Measurements from ENCODE around the gene CYTIP. TPM values are rescaled to one million over a fixed set of nuclear protein-coding genes. Genes with fewer than 3 reads are reported as not detected.

The CYTIP gene
- total and polyA plus RNA-seq, 4 experiments from 2014 or later = 163 to 248 (median 203) TPM

GRCh38 chr2:157465554-157465953 lies 21.7 kb upstream of the CYTIP start:
- Mint-ChIP-seq H3K27me3 (no peaks in the 10 kb centered on the region), H3K27ac (peak overlapping the region; percentile 68 to 93 (median 84)), H3K9me3 (peaks cover 0 to 6% (median 2%) of the 10 kb centered on the region in 8 donors), H3K4me3 (peak overlapping the region in 1 of 8 donors; percentile 10), H3K4me1 (peaks cover 56 to 96% (median 74%) of the 10 kb centered on the region in 4 donors), H3K36me3 (peaks cover 0 to 3% of the 10 kb centered on the region in 2 donors)
- ChIA-PET CTCF (ENCODE audit: partially characterized antibody) (interaction anchor here (1.1 to 18.1 kb wide), 7 partner anchors 9 to 135 kb away, joined by 3 to 392 read pairs (median 5); partner anchors contain the start of genes CYTIP and ERMN), POLR2A (ENCODE audit: partially characterized antibody) (interaction anchor here (1.3 to 8.6 kb wide), 6 partner anchors 10 to 61 kb away, joined by 5 to 131 read pairs (median 10); partner anchors contain the start of gene CYTIP)
- intact Hi-C loops (cut with micrococcal nuclease) = no loop called here
- peaks cover 84% of the 10 kb centered on the region for H3K4me1 ChIP-seq (ENCODE audit: insufficient read depth, low read length)
- no peaks in the 10 kb centered on the region for H3K36me3 ChIP-seq (ENCODE audit: insufficient read depth, low read length)
- no peaks in the 10 kb centered on the region for H3K27me3 ChIP-seq (ENCODE audit: insufficient read depth, low read length)
- no peak overlapping the region for H3K4me3 ChIP-seq (ENCODE audit: low read length in 2 of 2)
- H3K9me3 ChIP-seq (ENCODE audit: control insufficient read depth in 1 of 2, low read length in 2 of 2) = no peaks in the 10 kb centered on the region
- H3K27ac ChIP-seq (ENCODE audit: low read depth, low read length) = no peak overlapping the region
- no peak for DNase-seq

- no peaks in the 10 kb centered on the region for H3K36me3 ChIP-seq (ENCODE audit: insufficient read depth, low read length)
- ChIA-PET POLR2A (ENCODE audit: partially characterized antibody) (interaction anchor here (8.6 to 10.7 kb wide), 2 partner anchors 14 to 22 kb away, joined by 56 to 127 read pairs; partner anchors contain the start of gene CYTIP), CTCF (ENCODE audit: partially characterized antibody) (interaction anchor here (1.0 to 18.1 kb wide), 4 partner anchors 9 to 133 kb away, joined by 3 to 392 read pairs (median 4); partner anchors contain the start of gene ERMN)
- DNase-seq = no peak
- Mint-ChIP-seq H3K4me3 (peak overlapping the region in 4 of 8 donors; percentile 8 to 27 (median 16)), H3K36me3 (no peaks in the 10 kb centered on the region), H3K27ac (peak overlapping the region in 6 of 7 donors; percentile 84 to 93 (median 90)), H3K4me1 (peaks cover 45 to 87% (median 63%) of the 10 kb centered on the region in 4 donors), H3K9me3 (peaks cover 0 to 6% (median 2%) of the 10 kb centered on the region in 8 donors), H3K27me3 (no peaks in the 10 kb centered on the region)
- no peak overlapping the region for H3K4me3 ChIP-seq (ENCODE audit: low read length in 2 of 2)
- intact Hi-C loops (cut with micrococcal nuclease) = no loop called here
- H3K9me3 ChIP-seq (ENCODE audit: control insufficient read depth in 1 of 2, low read length in 2 of 2) = no peaks in the 10 kb centered on the region
- H3K27me3 ChIP-seq (ENCODE audit: insufficient read depth, low read length) = no peaks in the 10 kb centered on the region
- peaks cover 65% of the 10 kb centered on the region for H3K4me1 ChIP-seq (ENCODE audit: insufficient read depth, low read length)
- peak overlapping the region; percentile 24 for H3K27ac ChIP-seq (ENCODE audit: low read depth, low read length)
These were observed 19.1 kb upstream of the CYTIP start for GRCh38 chr2:157463002-157463401.

GRCh38 chr2:157460897-157461296 lies 17.0 kb upstream of the CYTIP start:
- DNase-seq = no peak
- H3K27me3 ChIP-seq (ENCODE audit: insufficient read depth, low read length) = no peaks in the 10 kb centered on the region
- no peaks in the 10 kb centered on the region for H3K27me3 Mint-ChIP-seq
- H3K36me3 ChIP-seq (ENCODE audit: insufficient read depth, low read length) = no peaks in the 10 kb centered on the region
- POLR2A ChIA-PET (ENCODE audit: partially characterized antibody) = interaction anchor here (0.8 to 10.7 kb wide), 10 partner anchors 8 to 133 kb away, joined by 3 to 127 read pairs (median 6); partner anchors contain the start of gene CYTIP
- H3K9me3 ChIP-seq (ENCODE audit: control insufficient read depth in 1 of 2, low read length in 2 of 2) = no peaks in the 10 kb centered on the region
- CTCF ChIA-PET (ENCODE audit: partially characterized antibody) = interaction anchor here (0.9 to 18.1 kb wide), 8 partner anchors 10 to 131 kb away, joined by 3 to 392 read pairs (median 4); partner anchors contain the start of gene ERMN
- peak overlapping the region in 4 of 8 donors; percentile 17 to 70 (median 60) for H3K4me3 Mint-ChIP-seq
- peaks cover 0 to 4% (median 2%) of the 10 kb centered on the region in 8 donors for H3K9me3 Mint-ChIP-seq
- intact Hi-C loops (cut with micrococcal nuclease) = no loop called here
- no peaks in the 10 kb centered on the region for H3K36me3 Mint-ChIP-seq
- H3K27ac ChIP-seq (ENCODE audit: low read depth, low read length) = no peak overlapping the region
- peaks cover 40 to 76% (median 54%) of the 10 kb centered on the region in 4 donors for H3K4me1 Mint-ChIP-seq
- H3K27ac Mint-ChIP-seq = peak overlapping the region in 6 of 7 donors; percentile 26 to 93 (median 78)
- peaks cover 56% of the 10 kb centered on the region for H3K4me1 ChIP-seq (ENCODE audit: insufficient read depth, low read length)
- no peak overlapping the region for H3K4me3 ChIP-seq (ENCODE audit: low read length in 2 of 2)

GRCh38 chr2:157460384-157460837 lies 16.5 kb upstream of the CYTIP start:
- POLR2A ChIA-PET (ENCODE audit: partially characterized antibody) = interaction anchor here (0.8 to 10.7 kb wide), 9 partner anchors 9 to 133 kb away, joined by 3 to 127 read pairs (median 7); partner anchors contain the start of gene CYTIP
- CTCF ChIA-PET (ENCODE audit: partially characterized antibody) = interaction anchor here (0.6 to 18.1 kb wide), 6 partner anchors 12 to 130 kb away, joined by 3 to 392 read pairs (median 4); partner anchors contain the start of gene ERMN
- Mint-ChIP-seq H3K9me3 (peaks cover 0 to 3% (median 0%) of the 10 kb centered on the region in 8 donors), H3K27ac (peak overlapping the region in 6 of 7 donors; percentile 42 to 93 (median 78)), H3K36me3 (no peaks in the 10 kb centered on the region), H3K27me3 (no peaks in the 10 kb centered on the region), H3K4me1 (peaks cover 38 to 71% (median 50%) of the 10 kb centered on the region in 4 donors), H3K4me3 (peak overlapping the region in 7 of 8 donors; percentile 5 to 70 (median 58))
- Histone ChIP-seq H3K27ac (ENCODE audit: low read depth, low read length) (no peak overlapping the region), H3K4me1 (ENCODE audit: insufficient read depth, low read length) (peaks cover 55% of the 10 kb centered on the region), H3K9me3 (ENCODE audit: control insufficient read depth in 1 of 2, low read length in 2 of 2) (no peaks in the 10 kb centered on the region), H3K27me3 (ENCODE audit: insufficient read depth, low read length) (no peaks in the 10 kb centered on the region), H3K36me3 (ENCODE audit: insufficient read depth, low read length) (no peaks in the 10 kb centered on the region), H3K4me3 (ENCODE audit: low read length in 2 of 2) (no peak overlapping the region)
- no peak for DNase-seq
- intact Hi-C loops (cut with micrococcal nuclease) = no loop called here

- no peaks in the 10 kb centered on the region for H3K9me3 ChIP-seq (ENCODE audit: control insufficient read depth in 1 of 2, low read length in 2 of 2)
- peaks cover 46% of the 10 kb centered on the region for H3K4me1 ChIP-seq (ENCODE audit: insufficient read depth, low read length)
- Mint-ChIP-seq H3K4me1 (peaks cover 30 to 65% (median 41%) of the 10 kb centered on the region in 4 donors), H3K9me3 (peaks cover 0 to 3% (median 0%) of the 10 kb centered on the region in 8 donors), H3K4me3 (peak overlapping the region in 2 of 8 donors; percentile 28 to 60), H3K27me3 (no peaks in the 10 kb centered on the region), H3K27ac (peak overlapping the region in 3 of 7 donors; percentile 1 to 67 (median 41)), H3K36me3 (no peaks in the 10 kb centered on the region)
- CTCF ChIA-PET (ENCODE audit: partially characterized antibody) = interaction anchor here (1.3 to 18.1 kb wide), 3 partner anchors 33 to 157 kb away, joined by 3 to 392 read pairs (median 3); partner anchors contain the start of gene ERMN
- H3K4me3 ChIP-seq (ENCODE audit: low read length in 2 of 2) = no peak overlapping the region
- H3K27ac ChIP-seq (ENCODE audit: low read depth, low read length) = no peak overlapping the region
- H3K27me3 ChIP-seq (ENCODE audit: insufficient read depth, low read length) = no peaks in the 10 kb centered on the region
- DNase-seq = no peak
- POLR2A ChIA-PET (ENCODE audit: partially characterized antibody) = interaction anchor here (0.9 to 10.7 kb wide), 4 partner anchors 9 to 132 kb away, joined by 4 to 127 read pairs (median 8); partner anchors contain the start of gene CYTIP
- intact Hi-C loops (cut with micrococcal nuclease) = no loop called here
- H3K36me3 ChIP-seq (ENCODE audit: insufficient read depth, low read length) = no peaks in the 10 kb centered on the region
These were observed 15.6 kb upstream of the CYTIP start for GRCh38 chr2:157459486-157459885.

- Histone ChIP-seq H3K4me3 (ENCODE audit: low read length in 2 of 2) (no peak overlapping the region), H3K9me3 (ENCODE audit: control insufficient read depth in 1 of 2, low read length in 2 of 2) (no peaks in the 10 kb centered on the region), H3K27me3 (ENCODE audit: insufficient read depth, low read length) (no peaks in the 10 kb centered on the region), H3K36me3 (ENCODE audit: insufficient read depth, low read length) (no peaks in the 10 kb centered on the region), H3K4me1 (ENCODE audit: insufficient read depth, low read length) (peaks cover 64% of the 10 kb centered on the region), H3K27ac (ENCODE audit: low read depth, low read length) (peak overlapping the region; percentile 33)
- Mint-ChIP-seq H3K4me1 (peaks cover 42 to 72% (median 53%) of the 10 kb centered on the region in 4 donors), H3K36me3 (peaks cover 8 to 20% of the 10 kb centered on the region in 2 donors), H3K27me3 (no peaks in the 10 kb centered on the region), H3K27ac (peak overlapping the region; percentile 75 to 95 (median 90)), H3K4me3 (peak overlapping the region; percentile 22 to 88 (median 76)), H3K9me3 (peaks cover 0 to 2% (median 0%) of the 10 kb centered on the region in 8 donors)
- intact Hi-C loops (cut with micrococcal nuclease) = loop anchor here (10.0 kb wide), 1 partner anchor 1113 kb away; the partner anchor contains the start of gene NR4A2
- DNase-seq = peak in 2 of 5 donors; percentile 41 to 46
- ChIA-PET POLR2A (ENCODE audit: partially characterized antibody) (interaction anchor here (0.8 to 7.1 kb wide), 11 partner anchors 10 to 180 kb away, joined by 4 to 99 read pairs (median 10); partner anchors contain the start of gene ACVR1C), CTCF (ENCODE audit: partially characterized antibody) (interaction anchor here (0.5 to 7.1 kb wide), 10 partner anchors 13 to 450 kb away, joined by 3 to 71 read pairs (median 4); partner anchors contain the start of gene ERMN)
These were observed 3.9 kb upstream of the CYTIP start for GRCh38 chr2:157447741-157448140.

Data from CD4-positive, alpha-beta memory T cell (primary cell).